ENCODE data around the gene MPC1.
A peak's percentile ranks its signal among the peaks of the same experiment; 100 is the strongest.

MPC1 gene

GRCh38 chr6:166382933-166383801 is at the start of gene MPC1:
MPC1 (minus strand) TSS chr6:166382940; CDS start chr6:166382876, 64 bp downstream.
- peak; percentile 81 to 86 for DNase-seq

GRCh38 chr6:166430269-166430668 is 47.5 kb upstream of the MPC1 start:
- DNase-seq, result no peak

- no peak for DNase-seq
Observed at GRCh38 chr6:166424431-166424830, 41.7 kb upstream of the MPC1 start.

- no peak for DNase-seq
Observed at GRCh38 chr6:166423781-166424180, 41.0 kb upstream of the MPC1 start.

- no peak for DNase-seq
Observed at GRCh38 chr6:166423051-166423745, 40.5 kb upstream of the MPC1 start.

GRCh38 chr6:166422201-166422940 is 39.6 kb upstream of the MPC1 start:
- no peak for DNase-seq

- no peak for DNase-seq
Observed at GRCh38 chr6:166420351-166420750, 37.6 kb upstream of the MPC1 start.

GRCh38 chr6:166419717-166420116 is 37.0 kb upstream of the MPC1 start:
- no peak for DNase-seq

GRCh38 chr6:166419286-166419685 is 36.5 kb upstream of the MPC1 start:
- DNase-seq, result no peak

- no peak for DNase-seq
Observed at GRCh38 chr6:166418691-166419143, 36.0 kb upstream of the MPC1 start.

- no peak for DNase-seq
Observed at GRCh38 chr6:166417285-166417691, 34.5 kb upstream of the MPC1 start.

GRCh38 chr6:166415833-166416347 is 33.1 kb upstream of the MPC1 start:
- DNase-seq, result no peak

GRCh38 chr6:166415306-166415705 is 32.6 kb upstream of the MPC1 start:
- DNase-seq, result no peak

GRCh38 chr6:166413491-166413951 is 30.8 kb upstream of the MPC1 start:
- DNase-seq, result no peak

GRCh38 chr6:166412911-166413384 is 30.2 kb upstream of the MPC1 start:
- DNase-seq, result no peak

- no peak for DNase-seq
Observed at GRCh38 chr6:166412156-166412910, 29.6 kb upstream of the MPC1 start.

- no peak for DNase-seq
Observed at GRCh38 chr6:166411721-166412151, 29.0 kb upstream of the MPC1 start.

GRCh38 chr6:166411271-166411670 is 28.5 kb upstream of the MPC1 start:
- no peak for DNase-seq

- DNase-seq, result no peak
Observed at GRCh38 chr6:166410426-166410935, 27.7 kb upstream of the MPC1 start.

GRCh38 chr6:166408936-166409755 is 26.4 kb upstream of the MPC1 start:
- no peak for DNase-seq

GRCh38 chr6:166406197-166406596 is 23.5 kb upstream of the MPC1 start:
- DNase-seq, result no peak

Data from NCI-H187 (cell line).